Measurements from ENCODE around the gene ITGB2. TPM values are rescaled to one million over a fixed set of nuclear protein-coding genes. Genes with fewer than 3 reads are reported as not detected.

The ITGB2 gene
- total RNA-seq, 1 donor from 2014 or later, result 0.91 TPM

DNA sequence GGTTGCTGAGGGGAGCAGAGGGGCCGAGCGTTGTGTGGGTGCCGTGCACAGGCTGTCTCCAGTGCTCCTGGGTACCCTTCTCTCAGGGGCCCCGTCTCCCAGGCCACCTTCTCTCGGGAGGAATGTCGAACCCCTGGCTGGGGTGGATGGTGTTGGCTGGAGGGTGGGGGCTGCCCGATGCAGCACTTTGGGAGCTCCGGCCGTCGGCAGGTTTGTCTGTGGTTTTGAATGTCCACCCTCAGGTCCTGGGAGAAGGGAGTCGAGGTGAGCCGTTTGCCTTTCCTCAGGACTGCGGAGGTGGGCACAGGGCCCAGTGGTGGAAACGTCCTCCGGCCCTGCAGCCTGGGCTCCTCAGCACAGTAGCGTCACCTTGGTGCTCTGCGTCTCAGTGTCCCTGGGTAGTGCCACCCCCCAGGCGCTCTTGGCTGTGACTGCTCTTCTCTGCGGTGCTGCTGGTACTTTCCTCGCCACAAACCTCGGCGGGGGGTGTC is 33.6 kb upstream of the ITGB2 start:
- Mint-ChIP-seq H3K4me3 (ENCODE audit: unreplicated experiment) (no peak overlapping the region), H3K36me3 (ENCODE audit: unreplicated experiment) (no peaks in the 10 kb centered on the region), H3K27me3 (ENCODE audit: unreplicated experiment) (peaks cover 9% of the 10 kb centered on the region), H3K9me3 (ENCODE audit: unreplicated experiment) (peaks cover 11% of the 10 kb centered on the region), H3K4me1 (ENCODE audit: low read depth, unreplicated experiment) (peaks cover 21% of the 10 kb centered on the region), H3K27ac (ENCODE audit: unreplicated experiment) (no peak overlapping the region)
- DNase-seq, result no peak
- TF ChIP-seq, protein P1, sequence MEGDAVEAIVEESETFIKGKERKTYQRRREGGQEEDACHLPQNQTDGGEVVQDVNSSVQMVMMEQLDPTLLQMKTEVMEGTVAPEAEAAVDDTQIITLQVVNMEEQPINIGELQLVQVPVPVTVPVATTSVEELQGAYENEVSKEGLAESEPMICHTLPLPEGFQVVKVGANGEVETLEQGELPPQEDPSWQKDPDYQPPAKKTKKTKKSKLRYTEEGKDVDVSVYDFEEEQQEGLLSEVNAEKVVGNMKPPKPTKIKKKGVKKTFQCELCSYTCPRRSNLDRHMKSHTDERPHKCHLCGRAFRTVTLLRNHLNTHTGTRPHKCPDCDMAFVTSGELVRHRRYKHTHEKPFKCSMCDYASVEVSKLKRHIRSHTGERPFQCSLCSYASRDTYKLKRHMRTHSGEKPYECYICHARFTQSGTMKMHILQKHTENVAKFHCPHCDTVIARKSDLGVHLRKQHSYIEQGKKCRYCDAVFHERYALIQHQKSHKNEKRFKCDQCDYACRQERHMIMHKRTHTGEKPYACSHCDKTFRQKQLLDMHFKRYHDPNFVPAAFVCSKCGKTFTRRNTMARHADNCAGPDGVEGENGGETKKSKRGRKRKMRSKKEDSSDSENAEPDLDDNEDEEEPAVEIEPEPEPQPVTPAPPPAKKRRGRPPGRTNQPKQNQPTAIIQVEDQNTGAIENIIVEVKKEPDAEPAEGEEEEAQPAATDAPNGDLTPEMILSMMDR (IDR thresholded peaks at IDR 0.05; ENCODE audit: partially characterized antibody, unreplicated experiment), result no peak

DNA sequence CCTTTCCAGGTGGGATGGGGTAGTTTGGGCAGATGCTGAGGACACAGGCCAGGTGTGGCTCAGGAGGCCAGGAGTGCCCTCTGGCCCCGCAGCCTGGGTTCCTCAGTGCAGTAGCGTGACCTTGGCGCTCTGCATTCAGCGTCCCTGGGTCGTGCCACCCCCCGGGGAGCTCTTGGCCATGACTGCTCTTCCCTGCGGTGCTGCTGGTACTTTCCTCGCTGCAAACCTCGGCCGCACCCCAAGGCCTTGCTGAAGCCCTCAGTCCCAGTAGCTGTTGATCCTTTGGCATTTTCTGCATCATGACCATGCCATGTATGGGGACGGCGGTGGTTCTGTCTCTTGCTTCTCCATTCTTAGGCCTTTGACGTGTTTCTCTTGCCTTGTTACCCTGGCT is 32.9 kb upstream of the ITGB2 start:
- Mint-ChIP-seq H3K4me1 (ENCODE audit: low read depth, unreplicated experiment) (peaks cover 16% of the 10 kb centered on the region), H3K4me3 (ENCODE audit: unreplicated experiment) (no peak overlapping the region), H3K27me3 (ENCODE audit: unreplicated experiment) (peaks cover 9% of the 10 kb centered on the region), H3K27ac (ENCODE audit: unreplicated experiment) (no peak overlapping the region), H3K36me3 (ENCODE audit: unreplicated experiment) (no peaks in the 10 kb centered on the region), H3K9me3 (ENCODE audit: unreplicated experiment) (peaks cover 7% of the 10 kb centered on the region)
- peak; percentile 18 for DNase-seq
- TF ChIP-seq, protein P1 (IDR thresholded peaks at IDR 0.05; ENCODE audit: partially characterized antibody, unreplicated experiment), result no peak

DNA sequence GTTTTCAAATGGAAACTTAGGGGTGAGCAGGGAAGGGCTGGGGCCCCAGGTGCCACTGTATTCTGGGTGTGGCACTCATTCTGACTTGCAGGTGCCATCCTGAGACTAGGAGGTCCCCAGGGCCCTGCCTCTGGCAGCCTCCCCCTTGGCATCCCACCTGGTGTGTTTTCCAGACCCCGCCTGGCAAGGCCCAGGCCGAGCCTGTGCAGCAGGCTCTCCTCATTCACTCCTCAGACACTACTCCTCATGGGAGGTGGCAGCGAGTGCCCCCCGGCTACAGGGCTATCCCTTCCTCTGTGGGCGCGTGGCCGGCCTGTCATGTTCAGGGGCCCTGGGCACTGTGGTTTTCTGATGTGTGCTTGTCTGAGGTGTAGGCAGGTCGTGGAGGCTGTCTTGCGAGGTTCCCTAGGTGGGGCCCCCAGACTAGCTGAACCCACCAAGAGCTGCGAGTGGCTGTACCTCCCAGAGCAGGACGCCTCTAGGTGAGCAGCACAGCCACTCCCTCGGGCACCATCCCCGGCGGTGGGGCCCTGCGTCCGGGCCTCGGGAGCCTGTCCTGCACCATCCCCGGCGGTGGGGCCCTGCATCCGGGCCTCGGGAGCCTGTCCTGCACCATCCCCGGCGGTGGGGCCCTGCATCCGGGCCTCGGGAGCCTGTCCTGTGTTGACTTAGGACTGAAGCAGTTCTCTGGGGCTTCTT is 32.4 kb upstream of the ITGB2 start:
- peak overlapping the region; percentile 33 for H3K27ac Mint-ChIP-seq (ENCODE audit: unreplicated experiment)
- TF ChIP-seq, protein P1 (IDR thresholded peaks at IDR 0.05; ENCODE audit: partially characterized antibody, unreplicated experiment), result no peak
- no peak for DNase-seq
- peaks cover 7% of the 10 kb centered on the region for H3K9me3 Mint-ChIP-seq (ENCODE audit: unreplicated experiment)
- H3K27me3 Mint-ChIP-seq (ENCODE audit: unreplicated experiment), result peaks cover 9% of the 10 kb centered on the region
- no peak overlapping the region for H3K4me3 Mint-ChIP-seq (ENCODE audit: unreplicated experiment)
- H3K36me3 Mint-ChIP-seq (ENCODE audit: unreplicated experiment), result no peaks in the 10 kb centered on the region
- H3K4me1 Mint-ChIP-seq (ENCODE audit: low read depth, unreplicated experiment), result peaks cover 16% of the 10 kb centered on the region

DNA sequence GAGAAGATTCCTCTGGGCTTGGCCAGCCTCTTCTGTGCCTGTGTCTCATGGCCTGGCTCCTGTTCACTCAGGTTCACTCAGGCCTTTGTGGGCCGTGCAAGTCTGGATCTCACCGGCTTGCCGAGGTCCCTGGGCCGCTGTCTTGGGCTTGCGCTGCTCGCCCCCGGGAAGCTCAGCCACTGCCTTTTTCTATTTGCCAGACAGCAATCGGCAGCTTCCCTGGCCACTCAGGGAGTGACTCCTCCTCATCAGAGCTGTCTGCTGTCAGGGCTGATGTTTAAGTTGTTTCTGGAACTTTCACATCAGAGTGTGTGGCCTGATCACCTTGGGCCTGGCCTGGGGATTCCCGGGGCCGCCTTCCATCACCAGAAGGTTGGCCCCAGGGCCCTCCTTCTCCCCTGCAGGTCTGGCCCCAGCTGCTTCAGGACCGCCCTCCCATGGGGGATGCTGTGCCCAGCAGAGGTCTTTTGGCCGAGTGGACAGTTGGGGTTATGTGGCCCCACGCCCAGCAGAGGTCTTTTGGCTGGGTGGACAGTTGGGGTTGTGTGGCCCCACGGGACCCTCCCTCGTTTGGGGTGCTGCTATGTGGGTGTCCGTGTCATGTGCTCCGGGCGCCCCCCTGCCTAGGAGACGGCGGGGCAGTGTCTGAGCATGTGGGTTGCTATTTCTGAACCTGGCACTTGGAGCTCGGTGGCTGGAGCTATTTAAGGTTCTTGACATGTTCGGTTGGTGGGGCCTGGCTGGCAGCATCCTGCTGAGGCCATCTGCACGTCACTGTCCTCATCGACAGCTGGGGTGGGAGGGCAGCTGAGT is 31.6 kb upstream of the ITGB2 start:
- Mint-ChIP-seq H3K27me3 (ENCODE audit: unreplicated experiment) (peaks cover 9% of the 10 kb centered on the region), H3K4me1 (ENCODE audit: low read depth, unreplicated experiment) (peaks cover 13% of the 10 kb centered on the region), H3K4me3 (ENCODE audit: unreplicated experiment) (no peak overlapping the region), H3K9me3 (ENCODE audit: unreplicated experiment) (peaks cover 7% of the 10 kb centered on the region), H3K36me3 (ENCODE audit: unreplicated experiment) (no peaks in the 10 kb centered on the region), H3K27ac (ENCODE audit: unreplicated experiment) (peak overlapping the region; percentile 33)
- TF ChIP-seq, protein P1 (IDR thresholded peaks at IDR 0.05; ENCODE audit: partially characterized antibody, unreplicated experiment), result no peak
- peak; percentile 21 for DNase-seq

Measured in glutamatergic neuron (in vitro differentiated cells).